Measurements from ENCODE around the gene LMF1.

Gene LMF1

GRCh38 chr16:947255-947921, 23.4 kb downstream of the LMF1 start:
- DNase-seq, result no peak

DNA sequence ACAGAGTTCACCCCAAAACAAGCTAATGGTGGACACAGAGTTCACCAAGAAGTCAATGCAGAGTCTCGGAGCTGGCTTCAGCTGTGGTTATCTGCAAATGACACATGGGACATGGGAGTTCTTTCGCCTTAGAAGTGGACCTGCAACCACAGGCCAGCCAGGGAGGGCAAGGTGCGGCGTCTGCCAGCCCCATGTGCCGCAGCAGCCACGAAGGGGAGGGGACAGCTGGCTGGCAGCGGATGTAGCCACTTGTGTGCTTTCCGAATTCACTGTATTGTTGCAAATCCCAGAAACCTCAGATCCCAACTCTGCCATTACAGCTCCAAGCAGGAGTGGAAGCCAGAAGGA, 24.8 kb downstream of the LMF1 start:
- DNase-seq, result no peak

DNA sequence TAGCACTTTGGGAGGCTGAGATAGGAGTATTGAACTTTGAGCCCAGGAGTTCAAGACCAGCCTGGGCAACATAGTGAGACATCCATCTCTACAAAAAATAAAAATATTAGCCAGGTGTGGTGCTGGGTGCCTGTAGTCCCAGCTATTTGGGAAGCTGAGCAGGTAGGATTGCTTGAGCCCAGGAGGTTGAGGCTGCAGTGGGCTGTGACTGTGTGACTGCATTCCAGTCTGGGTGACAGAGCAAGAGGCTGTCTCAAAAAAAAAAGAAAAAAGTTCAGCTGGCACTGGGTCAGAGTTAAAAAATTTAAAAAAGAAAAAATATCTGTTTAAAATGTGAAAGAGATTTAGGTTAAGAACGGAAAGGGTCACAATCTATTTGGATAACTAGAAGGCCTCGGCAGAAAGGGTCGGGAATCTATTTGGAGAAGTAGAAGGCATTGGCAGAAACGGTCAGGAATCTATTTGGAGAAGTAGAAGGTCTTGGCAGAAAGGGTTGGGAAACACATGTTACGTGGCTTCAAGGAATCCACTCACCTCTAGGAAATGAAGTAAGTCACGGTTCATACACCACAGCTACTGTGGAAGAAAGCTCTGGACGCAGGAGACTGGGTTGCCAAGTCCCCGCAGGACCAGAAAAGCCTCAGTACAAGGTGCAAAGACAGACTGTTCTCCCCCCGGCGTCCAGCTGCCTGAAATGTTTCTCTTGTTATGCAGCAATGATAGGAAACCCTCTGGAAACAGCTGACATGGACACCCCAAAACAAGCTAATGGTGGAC, 25.3 kb downstream of the LMF1 start:
- no peak for DNase-seq

GRCh38 chr16:943971-944370, 26.8 kb downstream of the LMF1 start:
- DNase-seq, result no peak

DNA sequence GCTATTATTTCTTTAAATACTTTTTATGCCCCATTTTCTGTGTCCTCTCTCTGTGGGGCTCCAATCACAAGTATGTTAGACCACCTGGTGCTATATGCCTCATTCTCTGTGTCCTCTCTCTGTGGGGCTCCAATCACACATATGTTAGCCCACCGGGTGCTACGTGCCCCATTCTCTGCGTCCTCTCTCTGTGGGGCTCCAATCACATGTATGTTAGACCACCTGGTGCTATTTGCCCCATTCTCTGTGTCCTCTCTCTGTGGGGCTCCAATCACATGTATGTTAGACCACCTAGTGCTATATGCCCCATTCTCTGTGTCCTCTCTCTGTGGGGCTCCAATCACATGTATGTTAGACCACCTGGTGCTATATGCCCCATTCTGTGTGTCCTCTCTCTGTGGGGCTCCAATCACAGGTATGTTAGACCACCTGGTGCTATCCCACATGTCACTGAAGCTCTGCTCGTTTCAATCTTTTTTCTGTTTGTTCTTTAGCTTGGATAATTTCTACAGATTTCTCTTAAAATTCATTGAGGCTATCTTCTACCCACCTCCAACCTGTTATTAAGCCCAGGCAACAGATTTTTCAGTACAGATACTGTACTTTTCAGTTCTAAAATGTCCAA, 28.2 kb downstream of the LMF1 start:
- DNase-seq, result no peak

GRCh38 chr16:939941-940340, 30.8 kb downstream of the LMF1 start:
- DNase-seq, result no peak

GRCh38 chr16:939311-939710, 31.5 kb downstream of the LMF1 start:
- DNase-seq, result no peak

GRCh38 chr16:938752-939151, 32.0 kb downstream of the LMF1 start:
- no peak for DNase-seq

DNA sequence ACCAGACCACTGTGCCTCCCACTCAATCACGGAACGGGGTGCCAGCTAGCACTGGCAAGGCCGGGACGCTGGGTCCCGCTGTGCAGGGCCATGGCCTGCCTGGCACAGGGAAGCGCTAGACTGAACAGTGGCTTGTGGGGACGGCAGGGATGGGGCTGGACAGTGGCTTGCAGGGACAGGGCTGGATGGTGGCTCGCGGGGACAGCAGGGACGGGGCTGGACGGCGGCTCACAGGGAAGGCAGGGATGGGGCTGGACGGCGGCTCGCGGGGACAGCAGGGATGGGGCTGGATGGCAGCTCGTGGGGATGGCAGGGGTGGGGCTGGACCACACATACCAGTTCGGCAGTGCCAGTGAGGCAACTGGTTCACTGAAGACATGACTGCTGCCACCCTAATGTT, 32.6 kb downstream of the LMF1 start:
- DNase-seq, result no peak

GRCh38 chr16:937723-938122, 33.1 kb downstream of the LMF1 start:
- DNase-seq, result no peak

- no peak for DNase-seq
These were observed 33.5 kb downstream of the LMF1 start for GRCh38 chr16:937311-937710.

DNA sequence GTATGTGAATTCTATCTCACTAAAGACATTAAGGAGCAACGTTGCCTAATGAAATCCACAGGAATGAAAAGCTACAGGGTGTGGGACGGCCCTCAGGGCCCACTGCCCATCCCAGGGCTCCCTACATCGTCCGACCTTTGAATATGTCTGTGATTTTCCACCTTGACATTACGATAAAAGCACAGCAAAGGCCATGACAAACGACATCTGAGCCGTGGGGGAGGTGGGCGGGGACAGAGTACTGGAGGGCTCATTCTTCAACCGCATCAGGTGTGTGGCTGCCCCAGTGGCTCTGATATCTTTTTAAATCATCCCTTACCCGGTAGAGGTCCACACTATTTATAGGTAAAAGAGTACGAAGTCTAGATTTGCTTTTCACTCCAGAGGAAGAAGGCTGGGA, 35.1 kb downstream of the LMF1 start:
- no peak for DNase-seq

DNA sequence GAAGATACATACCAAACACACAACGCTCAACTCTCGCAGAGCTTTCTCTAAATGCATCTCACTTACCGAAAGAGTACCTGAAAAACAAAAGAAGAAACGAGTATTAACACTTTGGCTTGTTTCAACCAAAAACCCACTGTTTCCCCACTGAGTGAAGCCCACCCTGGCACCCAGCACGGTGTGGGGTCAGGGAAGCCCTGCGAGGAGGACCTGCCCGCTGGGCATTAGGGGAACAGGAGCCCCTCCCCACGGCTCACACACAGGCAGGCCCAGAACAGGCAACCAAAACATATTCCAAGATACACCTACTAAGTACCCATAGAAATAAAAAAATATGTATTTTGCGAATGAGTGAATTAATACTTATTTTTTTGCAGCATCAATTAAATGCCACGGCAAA, 36.6 kb downstream of the LMF1 start:
- DNase-seq, result no peak

DNA sequence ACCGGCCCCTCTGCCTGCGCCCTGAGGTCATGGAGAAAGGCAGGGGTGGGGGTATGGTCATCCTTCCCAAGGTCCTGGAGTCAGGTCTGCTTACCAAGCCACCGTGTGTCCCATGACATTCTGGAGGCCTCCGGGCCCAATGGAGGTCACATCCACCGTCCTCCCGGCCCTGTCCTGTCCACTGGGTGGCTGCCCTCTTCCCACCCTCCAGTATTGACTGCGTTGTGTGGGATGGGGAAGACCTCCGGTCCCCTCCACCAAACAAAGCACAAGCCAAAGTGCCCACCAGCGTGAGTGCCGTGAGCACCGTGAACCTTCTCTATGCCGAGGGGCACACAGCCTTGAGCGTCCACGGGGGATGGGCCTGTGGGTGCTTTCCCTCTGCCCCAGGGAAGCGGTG, 37.2 kb downstream of the LMF1 start:
- no peak for DNase-seq

DNA sequence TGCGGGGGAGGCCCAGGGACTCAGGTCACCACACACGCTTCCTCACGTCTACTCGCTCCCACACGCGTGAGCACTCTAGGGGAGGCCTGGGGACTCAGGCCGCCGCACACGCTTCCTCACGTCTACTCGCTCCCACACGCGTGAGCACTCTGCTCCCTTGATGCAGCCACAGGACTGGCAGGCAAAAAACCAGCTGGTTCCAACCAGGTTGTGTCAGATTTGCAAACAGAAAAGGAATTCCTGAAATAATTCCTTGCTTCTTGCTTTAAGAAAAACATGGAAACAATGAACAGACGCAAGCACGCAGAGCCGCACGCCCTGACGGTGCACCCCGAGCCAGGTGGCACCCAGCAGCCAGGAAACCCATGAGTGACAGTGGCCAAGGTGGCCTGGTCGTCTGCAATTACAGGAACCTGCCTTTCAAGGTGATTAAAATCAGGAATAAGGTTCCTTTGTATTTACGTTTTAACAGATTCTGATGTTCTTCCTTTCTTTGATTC, 37.9 kb downstream of the LMF1 start:
- DNase-seq, result no peak

GRCh38 chr16:931626-932500, 38.9 kb downstream of the LMF1 start:
- DNase-seq, result no peak

DNA sequence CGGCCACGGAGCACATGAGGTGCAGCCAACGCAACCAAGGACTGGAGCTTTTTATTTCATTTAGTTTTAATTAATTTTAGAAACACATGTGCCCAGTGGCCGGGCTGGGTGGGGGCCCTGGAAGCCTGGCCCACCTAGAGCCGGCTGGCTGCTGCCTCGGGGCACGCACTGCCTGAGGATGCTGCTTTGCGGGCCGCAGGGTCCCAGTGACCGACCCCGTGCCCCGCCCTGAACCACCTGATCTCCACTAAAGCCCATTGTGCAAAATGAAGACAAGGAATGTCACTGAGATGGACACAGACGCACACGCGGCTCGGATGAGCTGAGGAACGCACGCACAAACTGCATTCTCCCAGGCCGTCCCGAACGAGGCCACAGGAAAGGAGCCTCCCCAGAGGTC, 39.6 kb downstream of the LMF1 start:
- DNase-seq, result no peak

DNA sequence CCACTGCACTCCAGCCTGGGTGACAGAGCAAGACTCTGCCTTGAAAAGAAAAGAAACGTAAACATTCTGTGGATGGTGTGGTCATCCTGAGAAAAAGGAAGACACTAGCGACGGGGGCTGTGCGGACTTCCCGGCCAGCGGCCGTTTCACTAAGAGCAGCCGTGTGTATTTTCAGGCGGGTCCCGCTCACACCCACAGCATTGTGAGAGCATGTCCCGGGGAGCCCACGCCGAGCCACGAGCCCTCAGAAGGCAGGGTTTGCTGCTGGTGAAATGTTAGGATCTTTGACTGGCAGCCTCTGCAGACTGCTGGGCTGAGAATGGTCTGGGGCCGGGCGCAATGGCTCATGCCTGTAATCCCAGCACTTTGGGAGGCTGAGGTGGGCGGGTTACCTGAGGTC, 40.3 kb downstream of the LMF1 start:
- DNase-seq, result no peak

- DNase-seq, result no peak
These were observed 40.7 kb downstream of the LMF1 start for GRCh38 chr16:930076-930475.

GRCh38 chr16:929227-930073, 41.3 kb downstream of the LMF1 start:
- DNase-seq, result no peak

DNA sequence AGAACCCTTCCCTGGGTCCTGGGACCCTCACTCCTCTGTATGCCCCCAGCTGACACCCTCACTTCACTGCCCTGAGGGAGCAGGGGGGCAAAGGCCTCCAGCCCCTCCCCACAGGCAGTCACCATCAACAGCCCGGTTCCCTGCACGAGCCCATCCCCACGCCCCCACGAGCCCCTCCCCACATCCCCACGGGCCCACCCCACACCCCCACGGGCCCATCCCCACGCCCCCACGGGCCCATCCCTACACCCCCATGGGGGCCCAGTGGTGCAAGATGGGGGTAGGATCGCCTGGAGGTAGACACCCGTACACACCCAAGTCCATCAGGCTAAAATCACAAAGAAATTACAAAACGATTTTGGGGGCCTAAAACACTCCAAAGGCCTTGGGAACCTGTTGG, 42.3 kb downstream of the LMF1 start:
- no peak for DNase-seq

GRCh38 chr16:927931-928330, 42.9 kb downstream of the LMF1 start:
- DNase-seq, result no peak

Measured in activated T-cell treated with anti-CD3 and anti-CD28 coated beads, Interleukin-2, amount 50 U/mL, for 1 hour (primary cell).